Activated CD4-positive, CD25-positive, alpha-beta regulatory T cell (primary cell): ENCODE measurements around the gene SNAP91.

Source experiments
- DNase-seq, 4 experiments: peaks; one replicate each; lab custom pipeline; 2025; lab: John Stamatoyannopoulos, UW

SNAP91 gene

DNA sequence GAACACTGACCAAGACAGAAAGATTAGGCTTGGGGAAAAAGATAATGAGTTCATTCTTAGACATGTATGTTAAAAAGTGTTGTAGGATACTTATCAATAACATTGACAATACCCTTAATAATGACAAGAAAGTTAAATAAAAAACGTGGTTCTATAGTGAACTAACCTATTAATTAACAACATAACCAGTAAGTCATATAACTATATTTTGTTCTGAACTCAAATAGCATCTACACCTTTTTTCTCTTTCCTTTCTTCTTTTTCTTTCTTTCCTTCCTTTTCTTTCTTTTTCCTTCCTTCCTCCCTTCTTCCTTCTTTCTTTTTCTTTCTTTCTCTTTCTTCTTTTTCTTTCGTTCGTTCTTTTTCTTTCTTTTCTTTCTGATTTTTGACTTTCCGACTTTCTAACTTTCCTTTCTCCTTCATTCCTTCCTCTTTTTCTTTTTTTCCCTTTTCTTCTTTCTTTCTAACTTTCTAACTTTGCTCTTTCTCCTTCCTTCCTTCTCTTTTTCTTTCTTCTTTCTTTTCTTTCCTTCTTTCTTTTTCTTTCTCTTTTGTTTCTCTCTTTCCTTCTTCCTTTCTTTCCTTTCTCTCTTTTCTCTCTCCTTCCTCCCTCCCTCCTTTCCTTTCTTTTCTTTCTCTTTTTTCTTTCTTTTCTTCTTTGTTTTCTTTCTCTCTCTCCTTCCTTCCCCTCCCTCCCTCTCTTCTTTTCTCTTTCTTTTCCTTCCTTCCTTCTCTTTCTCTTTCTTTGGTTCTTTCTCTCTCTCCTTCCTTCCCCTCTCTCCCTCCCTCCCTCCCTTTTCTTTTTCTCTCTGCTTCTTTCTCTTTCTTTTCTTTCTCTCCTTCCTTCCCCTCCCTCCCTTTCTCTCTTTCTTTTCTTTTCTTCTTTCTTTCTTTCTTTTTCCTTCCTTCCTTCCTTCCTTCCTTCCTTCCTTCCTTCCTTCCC, 172.0 kb downstream of the SNAP91 start:
- no peak for DNase-seq

DNA sequence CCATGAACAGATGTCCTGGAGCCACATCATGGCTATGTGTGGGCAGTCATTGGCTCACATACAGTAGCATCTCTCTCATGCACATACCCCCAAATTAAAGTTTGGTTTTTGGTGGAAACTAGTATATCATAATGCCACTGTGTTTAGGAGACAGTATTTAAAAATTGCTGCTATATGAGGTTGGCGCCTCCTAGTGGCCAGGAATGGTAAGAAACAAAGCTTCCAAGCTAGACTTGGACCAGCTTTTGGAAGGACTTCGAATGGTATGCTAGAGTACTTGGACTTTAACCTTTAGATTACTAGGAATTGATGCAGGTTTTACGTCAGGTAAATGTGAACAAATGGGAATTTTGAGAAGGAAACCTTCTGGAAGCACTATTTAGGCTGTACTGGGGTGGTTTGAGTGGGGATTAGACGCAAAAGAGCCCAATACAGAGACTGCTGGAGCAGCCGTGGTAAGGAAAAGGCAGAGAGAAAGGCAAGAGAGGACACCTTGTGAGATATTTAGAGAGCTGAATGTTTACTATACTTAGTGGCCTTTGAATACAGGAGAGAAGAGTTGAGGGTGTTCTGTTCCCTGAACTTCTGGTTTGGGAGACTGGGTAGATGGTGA, 172.8 kb downstream of the SNAP91 start:
- peak in 2 of 4 experiments; percentile 0 to 12 for DNase-seq

DNA sequence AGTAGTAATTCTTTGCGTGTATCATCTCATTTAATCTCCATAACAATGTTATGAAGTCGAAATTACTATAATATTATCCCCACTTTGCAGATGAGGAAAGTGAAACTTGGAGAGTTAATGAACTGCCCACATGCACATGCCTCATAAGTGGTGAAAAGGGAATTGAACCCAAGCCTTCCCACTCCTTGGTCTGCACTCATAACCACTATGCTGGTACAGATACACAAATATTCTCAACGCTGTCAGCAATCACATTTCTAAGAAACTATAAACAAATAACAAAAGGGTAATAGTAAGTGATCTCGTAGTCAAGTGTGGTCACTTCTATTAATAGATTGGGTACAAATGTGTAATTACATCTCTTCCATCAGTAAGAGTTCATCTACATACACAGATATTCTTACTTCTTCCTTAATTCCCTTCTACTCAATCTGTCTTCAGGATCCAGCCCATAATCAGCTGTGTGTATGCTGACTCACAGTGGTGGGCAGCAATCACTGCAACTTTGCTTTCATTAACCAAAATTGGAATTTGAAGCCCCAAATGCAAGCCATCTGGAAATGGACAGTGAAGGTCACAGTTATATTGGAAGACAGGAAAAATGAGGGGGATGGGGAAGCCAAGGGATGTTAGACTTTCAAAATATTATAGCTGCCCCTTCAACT, 190.0 kb downstream of the SNAP91 start:
- no peak for DNase-seq

DNA sequence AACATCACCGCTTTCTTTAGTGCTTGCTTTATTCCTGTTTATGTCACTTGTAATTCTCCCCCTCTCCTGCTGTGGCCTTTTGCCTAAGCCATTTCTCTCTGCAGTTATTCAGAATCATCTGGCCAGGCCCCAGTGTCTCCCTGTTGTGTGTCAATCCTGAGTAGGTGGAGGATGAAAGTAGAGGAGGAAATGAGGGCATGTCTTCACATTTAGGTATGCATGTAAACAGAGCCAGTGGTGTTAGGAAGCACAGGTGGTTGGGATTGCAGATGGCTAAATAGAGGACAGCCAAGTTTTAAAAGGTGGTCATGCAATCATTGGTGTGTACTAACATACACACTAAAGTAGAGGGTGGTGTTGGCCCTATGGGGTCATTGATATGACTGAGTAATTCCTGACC, 191.4 kb downstream of the SNAP91 start:
- DNase-seq, result no peak

DNA sequence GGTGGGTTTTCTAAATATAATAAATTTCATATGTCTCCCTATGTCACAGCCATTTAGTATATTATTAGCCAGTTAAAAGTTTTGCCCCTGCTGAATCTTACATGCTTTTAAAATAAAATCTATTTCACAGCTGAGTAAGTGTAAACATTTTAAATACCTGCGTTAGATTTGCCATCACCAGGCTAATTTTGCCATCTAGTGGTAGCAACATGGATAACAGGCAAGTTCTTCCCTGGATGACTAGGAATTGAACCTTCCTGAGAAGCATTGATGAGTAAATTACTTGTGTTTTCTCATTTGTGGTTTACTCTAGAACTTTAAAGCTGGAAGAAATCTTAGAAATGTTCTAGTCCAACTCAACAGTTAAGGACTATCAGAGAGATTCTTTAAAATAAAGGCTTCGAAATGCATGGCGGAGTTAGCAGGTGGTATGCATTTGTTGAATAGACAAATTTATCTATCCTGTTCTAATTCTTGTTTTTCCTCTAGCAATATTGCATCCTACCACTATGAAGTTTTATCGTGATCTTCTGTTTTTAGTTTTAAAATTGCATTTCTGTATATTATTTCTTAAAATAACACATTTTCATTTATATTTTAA, 193.9 kb downstream of the SNAP91 start:
- DNase-seq, result no peak

DNA sequence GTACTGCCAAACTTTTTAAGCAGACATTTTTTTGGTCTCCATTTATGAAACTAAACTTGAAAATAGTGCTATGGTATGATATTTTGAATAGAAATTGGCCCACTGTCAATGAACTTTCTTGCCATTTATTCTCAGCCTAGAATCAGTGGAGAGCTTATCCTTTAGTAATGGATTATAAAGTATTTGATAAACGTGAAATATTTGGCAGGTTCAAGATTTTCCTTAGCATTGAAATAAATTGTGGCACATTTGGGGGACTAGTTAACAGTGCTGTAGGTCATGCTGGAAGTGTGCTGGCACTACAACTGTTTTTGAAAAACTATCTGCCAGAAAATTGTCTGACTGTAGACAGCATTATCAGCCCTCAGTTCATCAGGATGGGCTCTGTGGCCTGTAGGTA, 194.4 kb downstream of the SNAP91 start:
- DNase-seq, result no peak

DNA sequence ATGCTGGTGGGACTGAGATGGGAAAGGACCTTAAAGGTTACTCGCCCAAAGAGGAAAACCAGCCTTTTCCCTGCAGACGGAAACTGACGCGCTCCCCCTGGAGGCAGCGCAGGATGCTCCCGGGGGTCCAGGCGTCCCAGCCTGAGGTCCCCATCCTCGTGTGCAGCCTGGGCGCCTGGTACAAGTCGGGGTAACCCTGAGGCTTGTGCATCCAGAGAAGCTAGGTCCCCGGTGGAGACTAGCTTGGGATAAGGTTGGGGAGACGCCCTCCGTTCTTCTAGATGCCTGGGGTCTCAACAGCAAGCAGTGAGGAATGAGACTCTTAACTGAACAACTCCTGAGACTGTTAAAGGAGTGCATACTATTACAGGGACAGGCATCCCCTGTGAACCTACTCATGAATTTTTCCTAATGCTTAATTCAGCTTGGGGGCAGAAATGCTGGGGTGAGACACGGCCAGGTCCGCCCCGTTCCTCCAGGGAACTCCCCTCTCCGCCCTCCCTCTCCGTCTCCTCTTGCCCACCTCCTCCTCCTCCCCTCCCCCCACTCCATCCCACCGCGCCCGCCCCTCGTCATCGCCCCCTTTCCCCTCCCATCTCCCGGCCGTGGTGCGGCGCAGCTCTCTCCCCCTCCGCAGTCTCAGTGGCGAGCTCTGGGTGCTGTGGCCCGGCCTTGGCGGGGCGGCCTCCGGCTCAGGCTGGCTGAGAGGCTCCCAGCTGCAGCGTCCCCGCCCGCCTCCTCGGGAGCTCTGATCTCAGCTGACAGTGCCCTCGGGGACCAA, 196.8 kb downstream of the SNAP91 start, which contains the start of gene PRSS35:
Gene PRSS35 (plus strand): TSS at position 634 of the 781 bp plus-strand sequence. CDS start 10,908 bp downstream, outside the sequence.
- peak in 1 of 4 experiments; percentile 0 for DNase-seq

DNA sequence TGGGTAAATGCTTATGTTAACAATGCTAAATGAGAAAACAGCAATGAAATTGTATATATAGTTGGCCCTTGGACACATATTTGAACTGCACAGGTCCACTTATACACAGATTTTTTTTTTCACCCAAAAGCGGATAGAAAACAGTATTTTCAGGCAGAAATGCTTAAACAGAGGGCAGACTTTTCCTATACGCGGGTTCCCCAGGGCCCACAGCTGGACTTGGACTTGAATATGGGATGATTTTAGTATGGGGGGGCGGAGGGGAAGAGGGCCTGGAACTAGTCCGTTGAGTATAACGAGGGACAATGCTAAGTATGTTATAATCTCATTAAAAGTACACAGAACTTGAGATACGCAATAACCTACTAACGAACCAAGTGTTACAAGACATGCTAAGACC, 197.6 kb downstream of the SNAP91 start:
- DNase-seq, result no peak

DNA sequence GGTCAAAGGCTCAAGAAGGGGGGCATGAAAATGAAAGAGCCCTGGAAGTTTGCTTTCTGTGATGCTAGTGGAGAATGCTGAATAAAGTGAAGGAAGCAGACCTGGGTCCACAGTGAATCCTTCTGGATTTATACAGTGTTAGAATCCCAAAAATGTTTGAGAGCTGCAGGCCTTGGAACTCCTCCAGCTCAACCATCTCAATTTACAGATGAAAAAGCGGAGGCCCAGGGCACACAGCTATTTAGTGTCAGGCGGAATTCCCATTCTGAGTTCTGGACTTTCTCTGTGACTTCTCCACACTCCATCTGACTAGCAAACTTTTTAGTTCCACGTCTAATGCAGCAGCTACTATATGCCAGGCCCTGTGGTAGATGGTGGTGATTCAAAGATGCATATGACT, 198.1 kb downstream of the SNAP91 start:
- no peak for DNase-seq

DNA sequence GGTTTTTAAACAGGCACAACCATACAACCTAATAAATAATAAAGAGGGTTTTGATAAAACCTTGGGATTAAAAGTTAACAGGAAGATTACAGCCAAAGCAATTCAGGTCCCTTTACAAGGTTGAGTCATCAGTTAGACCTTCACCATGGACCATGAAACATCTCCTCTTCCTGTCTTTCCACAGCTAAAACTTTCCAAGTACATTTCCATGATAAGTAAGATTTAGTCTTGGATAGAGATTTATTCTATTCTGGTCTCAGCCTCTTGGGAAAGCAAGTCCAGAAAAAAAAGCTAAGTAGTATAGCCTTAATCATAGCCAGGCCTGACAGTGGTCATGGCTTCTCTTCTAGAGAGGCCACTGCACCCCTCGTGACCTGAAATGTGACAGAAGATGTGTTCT, 199.5 kb downstream of the SNAP91 start:
- DNase-seq, result no peak

DNA sequence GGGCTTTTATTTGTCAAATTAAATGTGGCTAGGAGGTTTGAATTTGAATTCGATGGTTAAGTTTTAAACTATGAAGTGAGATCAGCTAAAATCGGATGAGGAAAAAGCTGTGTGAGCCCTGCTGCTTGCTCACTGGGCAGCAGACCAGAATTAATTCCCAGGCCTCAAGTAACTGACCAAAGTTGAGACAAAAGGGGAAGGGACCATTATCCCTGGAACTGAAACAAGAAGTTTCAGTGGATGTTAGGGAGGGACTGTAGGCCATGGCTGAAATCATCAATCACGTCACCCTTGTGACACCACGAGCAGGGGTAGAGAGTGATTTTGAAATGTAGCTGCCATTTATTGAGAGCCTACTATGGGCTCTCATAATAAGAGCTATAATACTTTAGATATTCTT, 203.5 kb downstream of the SNAP91 start:
- DNase-seq, result no peak
